HG02759 (cell line): Measurements from ENCODE around the gene BTBD19.
"Not testable (repeated sequence)": the region's sequence is repeated elsewhere in the genome, so short reads cannot be mapped to it uniquely, and the experiment has no call there.

Experiments used
- ATAC-seq: cut with Tn5 transposase; IDR thresholded peaks from one replicate; pipeline ENCODE4 v1.9.1; 2021; ENCODE audit warnings: mild to moderate bottlenecking, moderate library complexity; ENCODE audit not compliant: unreplicated experiment

Gene BTBD19

GRCh38 chr1:44807364-44808062 lies 810 bp upstream of the BTBD19 start:
- ATAC-seq, result peak; percentile 41

- ATAC-seq, result peak; percentile 43
These were observed 905 bp downstream of the BTBD19 start for GRCh38 chr1:44808938-44809917.

DNA sequence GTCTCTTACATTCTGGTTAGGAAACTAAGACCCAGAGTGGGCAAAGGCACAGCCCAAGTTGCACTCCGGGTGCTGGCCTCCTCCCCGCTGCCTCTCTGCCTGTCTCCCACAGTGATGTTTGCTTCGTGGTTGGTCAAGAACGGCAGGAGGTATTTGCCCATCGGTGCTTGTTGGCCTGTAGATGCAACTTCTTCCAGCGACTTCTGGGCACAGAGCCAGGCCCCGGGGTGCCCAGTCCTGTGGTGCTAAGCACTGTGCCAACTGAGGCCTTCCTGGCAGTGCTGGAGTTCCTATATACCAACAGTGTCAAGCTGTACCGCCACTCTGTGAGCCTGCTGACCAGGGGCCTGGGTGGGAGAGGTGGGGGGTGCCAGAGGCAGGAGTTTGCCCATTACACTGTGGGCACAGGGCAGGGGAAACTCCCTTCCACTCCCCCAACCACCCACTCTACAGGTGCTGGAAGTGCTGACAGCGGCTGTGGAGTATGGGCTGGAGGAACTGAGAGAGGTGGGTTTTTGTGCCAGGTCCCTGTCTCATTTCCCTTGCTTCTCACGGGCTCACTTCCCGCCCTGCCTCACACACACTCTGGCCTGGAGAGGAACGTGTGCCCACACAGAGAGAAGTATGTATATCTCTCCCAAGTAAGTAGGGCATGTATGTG lies 1.9 kb downstream of the BTBD19 start:
- ATAC-seq, result no peak

DNA sequence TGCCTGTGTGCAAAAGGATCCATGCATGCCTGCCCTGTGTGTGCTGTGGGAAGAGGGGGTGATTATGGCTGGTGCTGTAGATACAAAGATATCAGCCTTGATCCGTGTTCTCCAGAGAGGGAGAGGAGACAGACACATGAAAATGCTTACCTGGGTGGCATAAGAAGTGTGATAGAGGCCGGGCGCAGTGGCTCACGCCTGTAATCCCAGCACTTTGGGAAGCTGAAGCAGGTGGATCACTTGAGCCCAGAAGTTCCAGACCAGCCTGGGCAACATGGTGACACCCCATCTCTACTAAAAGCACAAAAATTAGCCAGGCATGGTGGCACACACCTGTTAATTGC lies 2.4 kb downstream of the BTBD19 start:
- not testable (repeated sequence) for ATAC-seq

DNA sequence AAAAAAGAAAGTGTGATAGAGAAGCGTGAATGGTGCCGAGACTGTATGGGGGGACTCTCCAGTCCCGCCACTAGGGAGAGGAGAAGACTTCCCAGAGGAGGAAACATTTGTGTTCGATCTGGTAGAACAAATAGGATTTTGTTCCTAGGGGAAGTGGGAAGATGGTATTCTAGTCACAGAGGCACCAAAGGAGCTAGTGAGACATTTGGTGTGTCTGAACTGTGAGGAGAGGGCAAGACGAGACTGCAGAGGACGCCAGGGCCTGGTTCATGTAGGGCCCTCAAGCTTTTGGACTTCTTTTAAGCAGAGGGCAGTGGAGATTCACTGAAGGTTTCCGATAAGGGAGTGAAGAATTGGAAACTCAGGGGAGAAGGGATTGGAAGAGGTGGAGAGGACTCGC lies 2.9 kb downstream of the BTBD19 start:
- ATAC-seq, result no peak

GRCh38 chr1:44812822-44813543 lies 4.7 kb downstream of the BTBD19 start:
- ATAC-seq, result no peak

GRCh38 chr1:44815926-44816325 lies 7.6 kb downstream of the BTBD19 start:
- not testable (repeated sequence) for ATAC-seq

GRCh38 chr1:44817307-44817706 lies 9.0 kb downstream of the BTBD19 start:
- no peak for ATAC-seq

DNA sequence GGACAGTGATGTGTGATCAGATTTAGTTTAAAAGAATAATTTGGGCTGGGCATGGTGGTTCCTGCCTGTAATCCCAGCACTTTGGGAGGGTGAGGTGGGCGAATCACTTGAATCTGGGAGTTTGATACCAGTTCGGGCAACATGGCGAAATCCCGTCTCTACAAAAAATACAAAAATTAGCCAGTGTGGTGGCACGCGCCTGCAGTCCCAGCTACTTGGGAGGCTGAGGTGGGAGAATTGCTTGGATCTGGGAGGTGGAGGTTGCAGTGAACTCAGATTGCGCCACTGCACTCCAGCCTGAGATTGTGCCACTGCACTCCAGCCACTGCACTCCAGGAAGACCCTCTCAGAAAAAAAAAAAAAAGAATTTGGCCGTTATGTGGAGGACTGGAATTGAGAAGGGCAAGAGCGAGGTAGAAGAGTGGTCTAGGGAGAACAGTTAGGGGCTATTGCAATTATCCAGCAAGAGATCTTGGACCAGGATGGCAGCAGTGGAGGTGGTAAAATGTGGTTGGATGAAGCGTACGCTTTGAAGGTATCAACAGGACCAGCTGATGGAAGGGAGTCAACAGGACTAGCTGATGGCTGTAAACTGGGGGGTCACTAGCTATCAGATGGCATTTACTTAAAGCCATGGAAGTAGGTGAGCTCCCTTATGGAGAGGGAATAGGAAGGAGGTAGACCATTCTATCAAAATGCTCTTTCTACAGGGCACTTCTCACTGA lies 9.6 kb downstream of the BTBD19 start:
- ATAC-seq, result no peak

DNA sequence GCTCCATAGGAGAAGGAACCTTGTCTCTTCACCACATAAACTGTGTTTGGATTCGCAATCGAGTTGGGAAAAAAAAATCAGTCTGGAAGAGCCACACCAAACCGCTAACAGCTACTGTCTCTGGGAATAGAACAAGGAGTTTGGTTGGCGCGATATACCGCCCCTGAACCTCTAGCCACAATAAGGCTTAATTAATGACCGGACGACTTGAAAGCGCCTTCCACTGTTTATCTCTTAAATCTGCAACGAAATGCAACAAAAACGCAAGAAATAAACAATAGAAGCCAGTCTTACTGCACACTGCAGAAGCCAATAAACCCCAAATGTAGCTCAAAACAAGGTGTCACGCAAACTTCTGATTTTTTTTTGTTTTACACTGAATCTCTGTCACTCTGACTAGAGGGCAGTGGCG lies 10.9 kb downstream of the BTBD19 start:
- no peak for ATAC-seq

GRCh38 chr1:44819608-44820327 lies 11.4 kb downstream of the BTBD19 start:
- ATAC-seq, result peak; percentile 78

- no peak for ATAC-seq
These were observed 12.3 kb downstream of the BTBD19 start for GRCh38 chr1:44820328-44821239.

GRCh38 chr1:44821240-44821715 lies 13.0 kb downstream of the BTBD19 start:
- no peak for ATAC-seq

- no peak for ATAC-seq
These were observed 13.9 kb downstream of the BTBD19 start for GRCh38 chr1:44822131-44822701.

DNA sequence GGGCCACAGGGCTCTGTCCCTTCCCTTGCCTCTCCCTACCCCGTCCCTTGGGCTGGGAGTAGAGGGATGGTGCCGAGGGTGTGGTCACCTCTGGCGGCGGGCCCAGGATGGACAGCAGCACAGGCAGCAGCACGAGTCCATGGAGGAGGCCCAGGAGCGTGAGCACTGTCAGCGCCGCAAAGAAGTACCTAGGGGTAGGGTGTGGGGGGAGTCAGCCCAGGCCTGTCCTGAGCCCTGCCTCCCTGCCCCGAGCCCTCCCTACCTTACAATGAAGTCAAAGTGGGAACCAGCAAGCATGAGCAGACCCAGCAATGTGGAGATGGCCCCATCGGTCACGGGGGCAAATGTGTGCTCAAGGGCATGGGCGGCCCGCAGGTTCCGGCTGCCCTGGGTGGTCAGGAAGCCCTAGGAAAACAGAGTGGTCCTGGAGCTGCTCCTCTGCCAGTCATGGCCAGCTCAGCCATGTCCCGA lies 14.7 kb downstream of the BTBD19 start:
- ATAC-seq, result no peak

DNA sequence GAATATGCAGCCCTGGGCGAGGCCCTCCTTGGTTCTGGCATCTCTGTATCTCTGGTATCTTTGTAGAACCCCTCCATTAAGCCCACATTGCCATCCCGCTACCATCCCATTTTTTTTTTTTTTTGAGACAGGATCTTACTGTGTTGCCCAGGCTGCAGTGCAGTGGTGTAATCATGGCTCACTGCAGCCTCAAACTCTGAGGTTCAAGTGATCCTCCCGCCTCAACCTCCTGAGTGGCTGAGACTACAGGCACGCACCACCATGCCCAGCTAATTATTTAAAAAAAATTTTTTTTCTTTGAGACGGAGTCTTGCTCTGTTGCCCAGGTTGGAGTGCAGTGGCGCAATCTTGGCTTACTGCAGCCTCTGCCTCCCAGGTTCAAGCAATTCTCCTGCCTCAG lies 16.1 kb downstream of the BTBD19 start:
- not testable (repeated sequence) for ATAC-seq

GRCh38 chr1:44826375-44827196 lies 18.3 kb downstream of the BTBD19 start:
- no peak for ATAC-seq
